Spinal cord (tissue), 10 donors: Measurements from ENCODE around the gene NOC4L. TPM values are rescaled to one million over a fixed set of nuclear protein-coding genes. Genes with fewer than 3 reads are reported as not detected.

Experiments used
- DNase-seq, 6 donors: peaks; one replicate each; pipeline versions ENCODE4 v3.0.0 to v3.0.0-alpha.2; 2013 to 2015; ENCODE audit warnings: low spot score in 6 of 6, low read depth in 4 of 6
- H3K27ac ChIP-seq: one replicate; pipeline ENCODE4 v1.5.1; 2013; ENCODE audit warnings: low read depth, low read length, control low read depth
- H3K27me3 ChIP-seq: one replicate; pipeline ENCODE4 v1.6.1; 2013; ENCODE audit warnings: low read length; ENCODE audit not compliant: control insufficient read depth, insufficient read depth
- H3K36me3 ChIP-seq: one replicate; pipeline ENCODE4 v1.6.1; 2013; ENCODE audit warnings: low read length; ENCODE audit not compliant: control insufficient read depth, insufficient read depth
- H3K4me1 ChIP-seq: one replicate; pipeline ENCODE4 v1.6.1; 2013; ENCODE audit warnings: low read length; ENCODE audit not compliant: control insufficient read depth, insufficient read depth
- H3K4me3 ChIP-seq: one replicate; pipeline ENCODE4 v1.5.1; 2013; ENCODE audit warnings: low read depth, low read length, control low read depth
- H3K9me3 ChIP-seq: one replicate; pipeline ENCODE4 v1.6.1; 2013; ENCODE audit warnings: low read length; ENCODE audit not compliant: control insufficient read depth, insufficient read depth
- WGBS: methylation state at CpG from one replicate; pipeline ENCODE4 v1.1.5; 2013; ENCODE audit warnings: missing lambda C conversion rate; ENCODE audit not compliant: insufficient coverage; 5-methylcytosine and 5-hydroxymethylcytosine counted together
- polyA plus RNA-seq, 2 donors: library from polyadenylated mRNA; unstranded; fragments of 120-200 nt; gene quantifications; one replicate each; pipeline ENCODE4 v1.2.1, GENCODE V29; 2013; ENCODE audit not compliant: insufficient read length in 2 of 2
- total RNA-seq, 2 donors: library from RNA; depleted of rRNA in 1 of 2; stranded (reverse); fragments of 120-200 nt in 1 of 2; fragments of >200 nt in 1 of 2; gene quantifications; one replicate each; pipeline versions ENCODE4 v1.2.3 to v1.2.4, GENCODE V29; 2013 to 2014
- donor health status: healthy.

NOC4L gene
- total and polyA plus RNA-seq, 4 donors, result 6.1 to 26.8 (median 16.3) TPM

- Histone ChIP-seq H3K27ac (no peak overlapping the region), H3K36me3 (no peaks in the 10 kb centered on the region), H3K4me1 (peaks cover 5% of the 10 kb centered on the region), H3K27me3 (peaks cover 2% of the 10 kb centered on the region), H3K4me3 (no peak overlapping the region), H3K9me3 (no peaks in the 10 kb centered on the region)
- no peak for DNase-seq
- WGBS, result 46% methylated on average over 30 of the region's 39 CpGs
Observed at GRCh38 chr12:132178801-132179401, 34.6 kb downstream of the NOC4L start.

GRCh38 chr12:132179431-132180362, 35.4 kb downstream of the NOC4L start:
- peaks cover 5% of the 10 kb centered on the region for H3K4me1 ChIP-seq
- no peak overlapping the region for H3K4me3 ChIP-seq
- no peaks in the 10 kb centered on the region for H3K36me3 ChIP-seq
- DNase-seq, result no peak
- no peaks in the 10 kb centered on the region for H3K27me3 ChIP-seq
- H3K27ac ChIP-seq, result no peak overlapping the region
- peaks cover 2% of the 10 kb centered on the region for H3K9me3 ChIP-seq
- 83% methylated on average over 17 of the region's 19 CpGs for WGBS

DNA sequence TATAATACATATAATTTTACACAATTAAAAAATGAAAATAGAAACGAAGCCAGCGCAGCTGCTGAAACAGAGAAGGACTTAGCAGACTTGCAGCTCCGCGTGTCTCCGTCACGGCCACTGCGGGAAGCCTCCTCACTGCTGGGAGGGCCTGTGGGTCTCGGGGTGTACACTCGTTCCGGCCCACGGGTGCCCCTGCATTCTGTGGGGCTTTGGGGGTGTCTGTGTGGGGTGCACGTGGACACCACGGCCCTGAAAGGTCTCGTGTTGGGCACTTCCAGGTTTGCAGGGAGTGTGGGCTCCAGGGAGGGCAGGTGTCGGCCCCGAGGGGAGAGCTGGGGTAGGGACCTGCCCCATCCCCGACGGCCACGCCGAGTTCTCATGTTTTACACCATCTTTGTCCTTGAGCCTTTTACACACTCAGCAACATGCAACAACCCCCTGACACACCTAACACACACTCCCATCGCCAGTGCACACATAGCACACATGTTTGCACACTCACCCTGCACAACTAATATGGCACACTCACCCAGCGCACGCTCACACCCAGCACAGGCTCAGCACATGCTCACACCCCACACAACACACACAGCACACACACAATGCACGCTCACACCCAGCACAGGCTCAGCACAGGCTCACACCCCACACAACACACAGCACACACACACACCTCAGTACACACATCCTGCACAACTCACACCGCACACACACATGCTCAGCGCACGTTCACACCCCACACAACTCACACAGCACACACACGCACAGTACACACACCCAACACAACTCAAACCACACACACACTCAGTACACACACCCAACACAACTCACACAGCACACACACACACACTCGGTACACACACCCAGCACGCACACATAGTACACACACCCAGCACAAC, 36.6 kb downstream of the NOC4L start:
- Histone ChIP-seq H3K4me3 (no peak overlapping the region), H3K27me3 (peaks cover 1% of the 10 kb centered on the region), H3K4me1 (peaks cover 5% of the 10 kb centered on the region), H3K36me3 (no peaks in the 10 kb centered on the region), H3K9me3 (peaks cover 2% of the 10 kb centered on the region), H3K27ac (no peak overlapping the region)
- 83% methylated on average over 29 of the region's 30 CpGs for WGBS
- no peak for DNase-seq

DNA sequence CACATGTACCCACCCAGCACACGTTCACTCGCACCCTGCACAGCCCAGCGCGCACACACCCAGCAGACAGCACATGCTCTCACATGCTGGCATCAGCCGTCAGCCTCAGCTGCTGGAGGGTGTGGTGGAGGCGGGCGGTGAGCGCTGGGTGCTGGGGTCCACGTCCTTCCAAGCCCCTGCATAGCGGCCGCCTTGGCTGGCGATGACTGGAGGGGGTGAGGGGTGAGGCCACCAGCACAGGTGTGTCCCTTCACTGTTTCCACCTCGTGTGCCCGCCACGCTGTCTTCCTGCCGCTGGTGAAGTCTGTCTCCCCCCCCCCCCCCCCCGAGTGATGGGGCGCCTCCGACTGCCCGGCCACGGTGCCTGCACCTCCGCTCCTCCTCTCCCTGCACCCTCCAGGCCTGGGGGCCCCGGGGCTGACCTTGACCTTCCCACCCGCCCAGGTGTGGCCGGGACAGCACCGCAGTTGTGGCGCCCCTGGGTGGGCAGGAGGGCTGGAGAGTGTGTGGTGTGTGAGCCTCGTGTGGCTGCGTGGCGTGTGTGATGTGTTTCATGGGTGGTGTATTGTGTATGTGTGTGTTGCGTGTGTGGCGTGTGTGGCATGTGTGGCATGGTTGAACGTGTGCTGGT, 37.4 kb downstream of the NOC4L start:
- WGBS, result 90% methylated on average over 14 of the region's 33 CpGs
- Histone ChIP-seq H3K36me3 (no peaks in the 10 kb centered on the region), H3K4me1 (peaks cover 5% of the 10 kb centered on the region), H3K4me3 (no peak overlapping the region), H3K9me3 (peaks cover 2% of the 10 kb centered on the region), H3K27ac (no peak overlapping the region), H3K27me3 (peaks cover 2% of the 10 kb centered on the region)
- no peak for DNase-seq

GRCh38 chr12:132182206-132182710, 38.0 kb downstream of the NOC4L start:
- no peak overlapping the region for H3K4me3 ChIP-seq
- no peak overlapping the region for H3K27ac ChIP-seq
- 94% methylated on average over 21 of the region's 21 CpGs for WGBS
- DNase-seq, result no peak
- peaks cover 5% of the 10 kb centered on the region for H3K4me1 ChIP-seq
- peaks cover 2% of the 10 kb centered on the region for H3K27me3 ChIP-seq
- peaks cover 4% of the 10 kb centered on the region for H3K36me3 ChIP-seq
- H3K9me3 ChIP-seq, result peaks cover 2% of the 10 kb centered on the region

DNA sequence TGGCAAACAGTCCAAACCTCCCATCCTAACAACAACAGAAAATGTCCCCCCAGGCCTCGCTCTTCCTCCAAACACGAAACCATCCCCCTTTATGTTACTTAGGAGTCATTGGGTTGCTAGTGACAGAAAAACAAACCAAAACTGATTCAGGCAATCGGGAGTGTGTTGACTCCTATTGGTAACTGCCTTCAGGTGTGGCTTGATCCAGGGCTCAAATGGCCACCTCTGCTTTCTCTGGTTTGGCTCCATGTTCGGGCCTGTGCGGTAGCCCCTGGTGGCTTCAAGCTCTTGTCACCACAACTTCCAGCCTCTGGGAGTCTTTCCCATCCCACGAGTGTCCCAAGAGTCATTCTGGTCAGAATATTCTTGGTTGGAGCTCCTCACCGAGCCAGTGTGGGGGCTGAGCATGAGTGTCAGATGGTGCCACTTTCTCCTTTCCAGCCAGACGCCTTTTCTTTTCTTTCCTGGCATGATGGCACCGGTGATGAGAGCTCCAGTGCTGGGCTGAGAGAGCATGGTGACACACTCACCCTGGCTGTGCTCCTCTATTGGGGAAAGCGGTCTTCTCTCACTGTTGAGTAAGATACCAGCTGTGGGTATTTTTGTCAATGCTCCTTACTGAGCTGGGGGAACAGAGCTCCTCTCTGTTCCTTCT, 38.6 kb downstream of the NOC4L start:
- Histone ChIP-seq H3K27ac (no peak overlapping the region), H3K36me3 (peaks cover 5% of the 10 kb centered on the region), H3K9me3 (peaks cover 2% of the 10 kb centered on the region), H3K4me1 (peaks cover 6% of the 10 kb centered on the region), H3K4me3 (no peak overlapping the region), H3K27me3 (peaks cover 2% of the 10 kb centered on the region)
- 80% methylated on average over 3 of the region's 10 CpGs for WGBS
- DNase-seq, result no peak

GRCh38 chr12:132185705-132186104, 41.4 kb downstream of the NOC4L start:
- peaks cover 24% of the 10 kb centered on the region for H3K4me1 ChIP-seq
- H3K27me3 ChIP-seq, result peaks cover 2% of the 10 kb centered on the region
- DNase-seq, result no peak
- peaks cover 9% of the 10 kb centered on the region for H3K36me3 ChIP-seq
- H3K9me3 ChIP-seq, result peaks cover 2% of the 10 kb centered on the region
- H3K4me3 ChIP-seq, result no peak overlapping the region
- WGBS, result 67% methylated on average over 15 of the region's 16 CpGs
- no peak overlapping the region for H3K27ac ChIP-seq

- 44% methylated on average over 19 of the region's 24 CpGs for WGBS
- Histone ChIP-seq H3K9me3 (peaks cover 2% of the 10 kb centered on the region), H3K4me1 (peaks cover 30% of the 10 kb centered on the region), H3K4me3 (no peak overlapping the region), H3K36me3 (peaks cover 9% of the 10 kb centered on the region), H3K27ac (no peak overlapping the region), H3K27me3 (peaks cover 2% of the 10 kb centered on the region)
- no peak for DNase-seq
Observed at GRCh38 chr12:132186208-132186856, 42.1 kb downstream of the NOC4L start.
